WTC11 (cell line): ENCODE results near the gene CCNL1. TPM values are rescaled to one million over a fixed set of nuclear protein-coding genes. Genes with fewer than 3 reads are reported as not detected.

Experiments used
- ATAC-seq: fragments of 200-7000 bp; cut with Tn5 transposase; 2 replicates; pipeline ENCODE4 v1.10.0; 2021; ENCODE audit warnings: mild to moderate bottlenecking, moderate library complexity
- CTCF ChIA-PET: fragments of 300-600 bp; sonication (Branson Sonifier 250); formaldehyde crosslinking; loops from one replicate; lab custom pipeline; 2021; ENCODE audit warnings: antibody characterized with exemption; lab: Charles Lee
- POLR2A ChIA-PET: fragments of 350-600 bp; sonication (Branson Sonifier 250); formaldehyde crosslinking; loops from one replicate; lab custom pipeline; 2021; ENCODE audit warnings: antibody characterized with exemption; lab: Charles Lee
- DNase-seq: peaks from one replicate; pipeline ENCODE4 v3.0.0; 2021; ENCODE audit warnings: low spot score
- H3K27ac Mint-ChIP-seq: 2 replicates; pipeline ENCODE4 v1.8.0; 2021; ENCODE audit warnings: mixed read lengths
- H3K27me3 Mint-ChIP-seq: 2 replicates; pipeline ENCODE4 v1.8.0; 2021; ENCODE audit warnings: low read depth, mild to moderate bottlenecking, moderate library complexity, mixed read lengths
- H3K36me3 Mint-ChIP-seq: 2 replicates; pipeline ENCODE4 v1.8.0; 2021; ENCODE audit warnings: mixed read lengths
- H3K4me1 Mint-ChIP-seq: 2 replicates; pipeline ENCODE4 v1.8.0; 2022; ENCODE audit warnings: mixed read lengths
- H3K4me3 Mint-ChIP-seq: 2 replicates; pipeline ENCODE4 v1.8.0; 2021; ENCODE audit warnings: mild to moderate bottlenecking, moderate library complexity, mixed read lengths
- H3K9me3 Mint-ChIP-seq: 2 replicates; pipeline ENCODE4 v1.8.0; 2021; ENCODE audit warnings: mixed read lengths
- CDX4 ChIP-seq: fragments of 250-450 bp; sonication (Bioruptor Pico); IDR thresholded peaks from 2 replicates; pipeline ENCODE4 v1.9.0; 2021; ENCODE audit warnings: moderate library complexity, mild to moderate bottlenecking, inconsistent platforms, borderline replicate concordance
- CTCF ChIP-seq: fragments of 200-600 bp; IDR thresholded peaks from 2 replicates; pipeline ENCODE4 v1.8.0; 2022; ENCODE audit warnings: antibody characterized with exemption
- ELF4 ChIP-seq: sonication (generic); formaldehyde crosslinking; IDR thresholded peaks from 2 replicates; pipeline ENCODE4 v1.8.1; 2022; ENCODE audit warnings: low read depth, mild to moderate bottlenecking, moderate library complexity, missing genetic modification reagents
- FOXJ3 ChIP-seq: sonication (generic); formaldehyde crosslinking; IDR thresholded peaks from 2 replicates; pipeline ENCODE4 v1.9.0; 2021; ENCODE audit warnings: missing genetic modification reagents, mild to moderate bottlenecking, borderline replicate concordance
- HMGXB4 ChIP-seq: sonication (generic); formaldehyde crosslinking; IDR thresholded peaks from 2 replicates; pipeline ENCODE4 v1.8.1; 2023; ENCODE audit warnings: mild to moderate bottlenecking, moderate library complexity, missing genetic modification reagents
- IRF1 ChIP-seq: sonication (generic); formaldehyde crosslinking; IDR thresholded peaks from 2 replicates; pipeline ENCODE4 v1.8.0; 2023; ENCODE audit warnings: missing genetic modification reagents
- JAZF1 ChIP-seq: fragments of 250-450 bp; sonication (Bioruptor Pico); IDR thresholded peaks from 2 replicates; pipeline ENCODE4 v1.9.0; 2021; ENCODE audit warnings: moderate library complexity, mild to moderate bottlenecking, inconsistent platforms
- JUN ChIP-seq: sonication (generic); formaldehyde crosslinking; IDR thresholded peaks from 2 replicates; pipeline ENCODE4 v1.8.0; 2023; ENCODE audit warnings: mild to moderate bottlenecking, missing genetic modification reagents
- MAX ChIP-seq: sonication (generic); formaldehyde crosslinking; IDR thresholded peaks from 2 replicates; pipeline ENCODE4 v1.8.0; 2022; ENCODE audit warnings: mild to moderate bottlenecking, missing genetic modification reagents
- MXD4 ChIP-seq: fragments of 250-450 bp; sonication (Bioruptor Pico); IDR thresholded peaks from 2 replicates; pipeline ENCODE4 v1.8.0; 2021; ENCODE audit warnings: mild to moderate bottlenecking, moderate library complexity, borderline replicate concordance
- NFATC4 ChIP-seq: fragments of 250-450 bp; sonication (Bioruptor Pico); IDR thresholded peaks from 2 replicates; pipeline ENCODE4 v1.9.0; 2021; ENCODE audit warnings: mild to moderate bottlenecking
- NFE2L1 ChIP-seq: sonication (generic); formaldehyde crosslinking; IDR thresholded peaks from 2 replicates; pipeline ENCODE4 v1.8.1; 2023; ENCODE audit warnings: missing genetic modification reagents
- NR1H2 ChIP-seq: sonication (generic); formaldehyde crosslinking; IDR thresholded peaks from 2 replicates; pipeline ENCODE4 v1.9.0; 2021; ENCODE audit warnings: mild to moderate bottlenecking, moderate library complexity, missing genetic modification reagents
- OVOL2 ChIP-seq: fragments of 250-450 bp; sonication (Bioruptor Pico); IDR thresholded peaks from 2 replicates; pipeline ENCODE4 v1.9.0; 2021; ENCODE audit warnings: mild to moderate bottlenecking, borderline replicate concordance
- PRRX2 ChIP-seq: fragments of 250-450 bp; sonication (Bioruptor Pico); IDR thresholded peaks from 2 replicates; pipeline ENCODE4 v1.8.0; 2021; ENCODE audit warnings: mild to moderate bottlenecking
- SMAD4 ChIP-seq: sonication (generic); formaldehyde crosslinking; IDR thresholded peaks from 2 replicates; pipeline ENCODE4 v1.8.0; 2022; ENCODE audit warnings: mild to moderate bottlenecking, missing genetic modification reagents
- TCF7 ChIP-seq: sonication (generic); formaldehyde crosslinking; IDR thresholded peaks from 2 replicates; pipeline ENCODE4 v1.8.0; 2022; ENCODE audit warnings: mild to moderate bottlenecking, low read depth, missing genetic modification reagents, moderate library complexity
- TEAD1 ChIP-seq: sonication (generic); formaldehyde crosslinking; IDR thresholded peaks from 2 replicates; pipeline ENCODE4 v1.8.0; 2022; ENCODE audit warnings: mild to moderate bottlenecking, missing genetic modification reagents
- total RNA-seq: library from RNA; stranded (reverse); gene quantifications from 3 replicates; pipeline ENCODE4 v1.2.3, GENCODE V29; 2021

CCNL1 gene
- total RNA-seq, 1 experiment from 2014 or later = 79.6 TPM

- no peak for TF ChIP-seq IRF1 (CRISPR knock-in tag)
- no peak for TF ChIP-seq TEAD1 (CRISPR knock-in tag)
- TF ChIP-seq NR1H2 (CRISPR knock-in tag) = no peak
- no peak for TF ChIP-seq JAZF1 (CRISPR knock-in tag)
- no peak for TF ChIP-seq SMAD4 (CRISPR knock-in tag)
- no peak for TF ChIP-seq NFATC4 (CRISPR knock-in tag)
- no peak for TF ChIP-seq MXD4 (CRISPR knock-in tag)
- TF ChIP-seq OVOL2 (CRISPR knock-in tag) = no peak
- no peak for TF ChIP-seq JUN (CRISPR knock-in tag)
Observed at GRCh38 chr3:157099326-157100095, 60.4 kb downstream of the CCNL1 start (continued).

GRCh38 chr3:157098823-157099185 is 61.1 kb downstream of the CCNL1 start:
- Mint-ChIP-seq H3K27ac (no peak overlapping the region), H3K9me3 (no peaks in the 10 kb centered on the region), H3K27me3 (no peaks in the 10 kb centered on the region), H3K4me3 (no peak overlapping the region), H3K4me1 (0 out of 2 replicates have a peak, but pooled peaks cover 6% of the 10 kb centered on the region), H3K36me3 (no peaks in the 10 kb centered on the region)
- no peak for ATAC-seq
- ChIA-PET CTCF (no interaction called here), POLR2A (no interaction called here)
- TF ChIP-seq NFE2L1 (CRISPR knock-in tag) (no peak), CDX4 (CRISPR knock-in tag) (no peak), CTCF (no peak), FOXJ3 (CRISPR knock-in tag) (no peak), PRRX2 (CRISPR knock-in tag) (no peak), TCF7 (CRISPR knock-in tag) (no peak)
- no peak for DNase-seq

GRCh38 chr3:157098121-157098822 is 61.7 kb downstream of the CCNL1 start:
- Mint-ChIP-seq H3K9me3 (no peaks in the 10 kb centered on the region), H3K36me3 (no peaks in the 10 kb centered on the region), H3K27me3 (no peaks in the 10 kb centered on the region), H3K4me1 (peaks cover 5% of the 10 kb centered on the region)
- no peak for DNase-seq
- ATAC-seq = no peak
- TF ChIP-seq HMGXB4 (CRISPR knock-in tag) (no peak), MAX (CRISPR knock-in tag) (no peak), ELF4 (CRISPR knock-in tag) (no peak)
- TF ChIP-seq, all 79 proteins: peak for 0
- Mint-ChIP-seq H3K27ac (no peak overlapping the region), H3K4me3 (no peak overlapping the region)
- POLR2A ChIA-PET = interaction anchor here (0.7 kb wide), 1 partner anchor 140 kb away, joined by 4 read pairs; no protein-coding TSS in a partner anchor
- CTCF ChIA-PET = interaction anchor here (0.9 kb wide), 1 partner anchor 10 kb away, joined by 3 read pairs; no protein-coding TSS in a partner anchor
